Ovary (tissue), 9 donors: ENCODE data around the gene RAP2B. TPM values are rescaled to one million over a fixed set of nuclear protein-coding genes. Genes with fewer than 3 reads are reported as not detected.

Experiments
- DNase-seq, 5 donors: peaks; one replicate each; pipeline ENCODE4 v3.0.0-alpha.2; 2019 to 2020
- H3K27ac ChIP-seq, 2 donors: fragments of 200-600 bp; one replicate each; pipeline versions ENCODE4 v1.5.1 to v1.8.0; 2019 to 2022
- H3K27me3 ChIP-seq: fragments of 200-600 bp; one replicate; pipeline ENCODE4 v1.8.0; 2022
- H3K36me3 ChIP-seq: fragments of 200-600 bp; sonication (generic); one replicate; pipeline ENCODE4 v1.5.1; 2019
- H3K4me1 ChIP-seq: one replicate; pipeline ENCODE4 v1.8.1; 2013; ENCODE audit warnings: mild to moderate bottlenecking, moderate library complexity; ENCODE audit not compliant: insufficient read depth
- H3K4me3 ChIP-seq: fragments of 200-600 bp; sonication (generic); one replicate; pipeline ENCODE4 v1.5.1; 2017
- H3K9me3 ChIP-seq, 2 donors: fragments of 200-600 bp in 1 of 2; sonication (generic) in 1 of 2; one replicate each; pipeline versions ENCODE4 v1.5.1 to v1.8.1; 2013 to 2019; ENCODE audit warnings: mild to moderate bottlenecking in 1 of 2, moderate library complexity in 1 of 2
- EP300 ChIP-seq: sonication (generic); formaldehyde crosslinking; IDR thresholded peaks from one replicate; pipeline ENCODE4 v1.6.1; 2017; ENCODE audit warnings: antibody characterized with exemption
- POLR2A ChIP-seq: fragments of 450-650 bp; IDR thresholded peaks from one replicate; pipeline ENCODE4 v1.6.1; 2017; ENCODE audit warnings: antibody characterized with exemption, mild to moderate bottlenecking, moderate library complexity
- WGBS, 3 donors: extraction: QIAGEN DNeasy Blood & Tissue Kit in 1 of 3; methylation state at CpG; one replicate each; pipeline versions ENCODE4 v1.1.5 to v1.1.7; 2013 to 2017; 5-methylcytosine and 5-hydroxymethylcytosine counted together
- intact Hi-C, 4 donors: fragments of 100-400 bp; cut with DNase I; formaldehyde crosslinking; loops; one replicate each; pipeline versions ENCODE4 v1.11.0 to v1.15.1; 2022 to 2023
- polyA plus RNA-seq, 2 donors: library from polyadenylated mRNA; stranded (reverse); fragments of 200-250 nt in 1 of 2; fragments of 350-450 nt in 1 of 2; fragmentation: Illumina TruSeq in 1 of 2; extraction: RNeasy Lipid Tissue Mini Kit (QIAGEN cat#74804) in 1 of 2; gene quantifications; one replicate each; pipeline ENCODE4 v1.2.3, GENCODE V29; 2013 to 2014
- total RNA-seq, 7 donors: library from RNA; depleted of rRNA in 2 of 7; stranded (reverse); fragments of >200 nt in 2 of 7; fragmentation: NEBNext Ultra II Directional in 3 of 7; extraction: Animal tissue kit (Norgen Biotek cat#: 25700) in 3 of 7; gene quantifications; one replicate each; pipeline versions ENCODE4 v1.1.0 to v1.2.4, GENCODE V29; 2016 to 2023
- TF ChIP-seq, protein P1 (sequence below), 3 donors: fragments of 450-650 bp in 2 of 3; fragments of 200-600 bp in 1 of 3; IDR thresholded peaks; one replicate each; pipeline versions ENCODE4 v1.5.1 to v1.8.0; 2016 to 2022; ENCODE audit warnings: antibody characterized with exemption in 3 of 3, mild to moderate bottlenecking in 1 of 3
- donor health status: DM: no; HTN: no; CAD: no; lungs with moderate emphysema.
- donor health status: DM: no; HTN: no; CAD: no.
- donor health status: Bipolar disorder and iron deficiency.
- donor health status: DM: yes; HTN: yes; CAD: no.
- donor health status: DM: no; HTN: no; CAD: no.
- donor health status: DM: yes; HTN: yes; CAD: no.

The RAP2B gene
- total and polyA plus RNA-seq, 9 donors: 5.5 to 14.1 (median 9.5) TPM

- no peak for DNase-seq
- H3K27me3 ChIP-seq: no peaks in the 10 kb centered on the region
- no peaks in the 10 kb centered on the region for H3K4me1 ChIP-seq
- 93 to 95% (median 94%) methylated on average over 1 of the region's 1 CpG for WGBS, 3 donors
- no peak overlapping the region for H3K27ac ChIP-seq
- H3K36me3 ChIP-seq: no peaks in the 10 kb centered on the region
- H3K4me3 ChIP-seq: no peak overlapping the region
- no peaks in the 10 kb centered on the region for H3K9me3 ChIP-seq
- TF ChIP-seq POLR2A: no peak
- no peak for TF ChIP-seq EP300
- TF ChIP-seq, protein P1, sequence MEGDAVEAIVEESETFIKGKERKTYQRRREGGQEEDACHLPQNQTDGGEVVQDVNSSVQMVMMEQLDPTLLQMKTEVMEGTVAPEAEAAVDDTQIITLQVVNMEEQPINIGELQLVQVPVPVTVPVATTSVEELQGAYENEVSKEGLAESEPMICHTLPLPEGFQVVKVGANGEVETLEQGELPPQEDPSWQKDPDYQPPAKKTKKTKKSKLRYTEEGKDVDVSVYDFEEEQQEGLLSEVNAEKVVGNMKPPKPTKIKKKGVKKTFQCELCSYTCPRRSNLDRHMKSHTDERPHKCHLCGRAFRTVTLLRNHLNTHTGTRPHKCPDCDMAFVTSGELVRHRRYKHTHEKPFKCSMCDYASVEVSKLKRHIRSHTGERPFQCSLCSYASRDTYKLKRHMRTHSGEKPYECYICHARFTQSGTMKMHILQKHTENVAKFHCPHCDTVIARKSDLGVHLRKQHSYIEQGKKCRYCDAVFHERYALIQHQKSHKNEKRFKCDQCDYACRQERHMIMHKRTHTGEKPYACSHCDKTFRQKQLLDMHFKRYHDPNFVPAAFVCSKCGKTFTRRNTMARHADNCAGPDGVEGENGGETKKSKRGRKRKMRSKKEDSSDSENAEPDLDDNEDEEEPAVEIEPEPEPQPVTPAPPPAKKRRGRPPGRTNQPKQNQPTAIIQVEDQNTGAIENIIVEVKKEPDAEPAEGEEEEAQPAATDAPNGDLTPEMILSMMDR (IDR thresholded peaks at IDR 0.05): no peak
- intact Hi-C loops: no loop called here
These were observed 34.2 kb upstream of the RAP2B start for GRCh38 chr3:153127788-153128187.

DNA sequence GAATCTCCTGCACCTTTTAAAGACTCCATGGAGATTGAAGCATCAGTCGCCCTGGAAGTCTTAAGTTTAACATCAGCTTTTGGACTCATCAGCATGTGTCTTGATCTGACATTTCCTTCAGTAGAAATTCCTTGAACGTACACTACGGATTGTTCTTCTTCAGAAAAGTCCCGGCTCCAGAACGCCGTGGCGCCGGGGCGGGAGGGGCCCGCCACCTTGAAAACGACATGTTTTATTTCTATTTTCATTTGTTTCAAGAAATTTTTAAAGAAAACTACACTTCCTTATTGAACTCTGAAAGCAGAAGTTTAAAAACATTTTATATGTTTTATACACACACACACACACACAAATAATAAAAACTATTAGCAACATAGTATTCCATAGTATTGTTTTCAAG, 32.6 kb upstream of the RAP2B start:
- 85 to 90% (median 88%) methylated on average over 11 of the region's 11 CpGs for WGBS, 3 donors
- intact Hi-C loops: no loop called here
- H3K9me3 ChIP-seq: no peaks in the 10 kb centered on the region

DNA sequence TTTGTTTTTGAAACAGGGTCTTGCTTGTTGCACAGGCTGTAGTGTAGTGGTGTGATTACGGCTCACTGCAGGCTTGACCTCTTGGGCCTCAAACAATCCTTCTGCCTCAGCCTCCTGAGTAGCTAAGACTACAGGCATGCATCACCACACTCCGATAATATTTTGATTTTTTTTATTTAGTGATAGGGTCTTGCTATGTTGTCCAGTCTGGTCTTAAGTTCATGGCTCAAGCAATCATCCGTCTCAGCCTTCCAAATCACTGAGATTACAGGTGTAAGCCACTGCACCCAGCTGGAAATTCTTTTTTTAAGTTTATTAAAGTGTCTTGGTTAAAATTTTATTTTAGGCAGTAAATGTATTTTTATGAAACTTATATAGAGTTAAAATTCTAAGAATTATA, 32.2 kb upstream of the RAP2B start:
- no peak for DNase-seq

More for the DNA sequence above, 32.6 kb upstream of the RAP2B start:
- TF ChIP-seq POLR2A (no peak), EP300 (no peak)
- TF ChIP-seq, protein P1 (IDR thresholded peaks at IDR 0.05): no peak
- Histone ChIP-seq H3K4me1 (no peaks in the 10 kb centered on the region), H3K27ac (no peak overlapping the region), H3K36me3 (no peaks in the 10 kb centered on the region), H3K4me3 (no peak overlapping the region), H3K27me3 (no peaks in the 10 kb centered on the region)
- DNase-seq: no peak

GRCh38 chr3:153130312-153130977, 31.6 kb upstream of the RAP2B start:
- no peaks in the 10 kb centered on the region for H3K36me3 ChIP-seq
- H3K27ac ChIP-seq: no peak overlapping the region
- no peaks in the 10 kb centered on the region for H3K27me3 ChIP-seq
- H3K4me3 ChIP-seq: no peak overlapping the region
- intact Hi-C loops: no loop called here
- WGBS, 3 donors: 83 to 86% (median 84%) methylated on average over 2 of the region's 2 CpGs
- no peaks in the 10 kb centered on the region for H3K4me1 ChIP-seq
- no peak for TF ChIP-seq EP300
- TF ChIP-seq, protein P1 (IDR thresholded peaks at IDR 0.05): no peak
- H3K9me3 ChIP-seq: no peaks in the 10 kb centered on the region
- DNase-seq: no peak

More for the DNA sequence above, 32.2 kb upstream of the RAP2B start:
- no peaks in the 10 kb centered on the region for H3K9me3 ChIP-seq
- TF ChIP-seq EP300 (no peak), POLR2A (no peak)
- TF ChIP-seq, protein P1 (IDR thresholded peaks at IDR 0.05): no peak
- no peak overlapping the region for H3K4me3 ChIP-seq
- H3K4me1 ChIP-seq: no peaks in the 10 kb centered on the region
- H3K36me3 ChIP-seq: no peaks in the 10 kb centered on the region
- H3K27me3 ChIP-seq: no peaks in the 10 kb centered on the region
- no peak overlapping the region for H3K27ac ChIP-seq
- intact Hi-C loops: no loop called here
- 92 to 98% (median 95%) methylated on average over 3 of the region's 3 CpGs for WGBS, 3 donors
